HL-60 (cell line): ENCODE results near the gene RNF166.

ENCODE experiments used
- DNase-seq, 2 experiments: peaks; one replicate each; pipeline ENCODE4 v3.0.0-alpha.2; 2010 to 2020; ENCODE audit warnings: low read depth in 1 of 2, low spot score in 1 of 2
- H3K27ac ChIP-seq: fragments of 250-450 bp; sonication (Bioruptor Pico); replicated peaks from 2 replicates; pipeline ENCODE4 v1.5.1; 2020; ENCODE audit warnings: mild to moderate bottlenecking, moderate library complexity
- H3K27me3 ChIP-seq: fragments of 250-450 bp; sonication (Bioruptor Pico); 2 replicates; pipeline ENCODE4 v1.5.1; 2021; ENCODE audit warnings: mild to moderate bottlenecking, moderate library complexity; ENCODE audit not compliant: insufficient read depth, poor library complexity, severe bottlenecking
- H3K4me3 ChIP-seq: replicated peaks from 2 replicates; pipeline ENCODE4 v1.5.1; 2011; ENCODE audit warnings: mild to moderate bottlenecking, control low read depth, low read length; ENCODE audit not compliant: insufficient read depth
- GABPA ChIP-seq: IDR thresholded peaks from 2 replicates; pipeline ENCODE4 v1.6.1; 2012; ENCODE audit warnings: low read depth
- POLR2AphosphoS5 ChIP-seq: IDR thresholded peaks from 2 replicates; pipeline ENCODE4 v1.6.1; 2012; ENCODE audit warnings: low read depth
- SPI1 ChIP-seq: IDR thresholded peaks from 2 replicates; pipeline ENCODE4 v1.6.1; 2012; ENCODE audit warnings: low read depth, mild to moderate bottlenecking, borderline replicate concordance
- TF ChIP-seq, protein P1 (sequence below): IDR thresholded peaks from one replicate; pipeline ENCODE4 v1.5.1; 2011; ENCODE audit warnings: low read length, control low read depth, inconsistent platforms; ENCODE audit not compliant: insufficient read depth
- TF ChIP-seq, protein P2 (sequence below): IDR thresholded peaks from 2 replicates; pipeline ENCODE4 v1.6.1; 2012; ENCODE audit warnings: low read depth; ENCODE audit not compliant: insufficient replicate concordance

RNF166 gene

DNA sequence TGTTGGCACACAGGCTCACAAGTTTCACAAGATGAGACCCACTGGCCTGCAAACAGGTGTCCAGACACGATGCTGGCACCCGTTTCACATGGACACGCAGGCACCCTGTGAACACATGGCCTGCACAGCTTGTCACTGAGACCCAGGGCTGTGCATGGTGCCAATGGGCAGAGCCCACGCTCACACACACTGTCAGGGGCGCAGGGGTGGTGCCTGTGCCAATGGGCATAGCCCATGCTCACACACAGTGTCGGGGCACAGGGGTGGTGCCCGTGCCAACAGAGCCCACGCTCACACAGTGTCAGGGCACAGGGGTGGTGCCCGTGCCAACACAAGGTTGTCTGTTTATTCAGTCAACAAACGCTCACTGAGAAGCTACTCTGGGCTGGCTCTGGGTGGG lies 29.4 kb upstream of the RNF166 start:
- no peak overlapping the region for H3K4me3 ChIP-seq
- no peaks in the 10 kb centered on the region for H3K27me3 ChIP-seq
- no peak overlapping the region for H3K27ac ChIP-seq
- no peak for TF ChIP-seq SPI1
- TF ChIP-seq GABPA, result no peak
- TF ChIP-seq, protein P1, sequence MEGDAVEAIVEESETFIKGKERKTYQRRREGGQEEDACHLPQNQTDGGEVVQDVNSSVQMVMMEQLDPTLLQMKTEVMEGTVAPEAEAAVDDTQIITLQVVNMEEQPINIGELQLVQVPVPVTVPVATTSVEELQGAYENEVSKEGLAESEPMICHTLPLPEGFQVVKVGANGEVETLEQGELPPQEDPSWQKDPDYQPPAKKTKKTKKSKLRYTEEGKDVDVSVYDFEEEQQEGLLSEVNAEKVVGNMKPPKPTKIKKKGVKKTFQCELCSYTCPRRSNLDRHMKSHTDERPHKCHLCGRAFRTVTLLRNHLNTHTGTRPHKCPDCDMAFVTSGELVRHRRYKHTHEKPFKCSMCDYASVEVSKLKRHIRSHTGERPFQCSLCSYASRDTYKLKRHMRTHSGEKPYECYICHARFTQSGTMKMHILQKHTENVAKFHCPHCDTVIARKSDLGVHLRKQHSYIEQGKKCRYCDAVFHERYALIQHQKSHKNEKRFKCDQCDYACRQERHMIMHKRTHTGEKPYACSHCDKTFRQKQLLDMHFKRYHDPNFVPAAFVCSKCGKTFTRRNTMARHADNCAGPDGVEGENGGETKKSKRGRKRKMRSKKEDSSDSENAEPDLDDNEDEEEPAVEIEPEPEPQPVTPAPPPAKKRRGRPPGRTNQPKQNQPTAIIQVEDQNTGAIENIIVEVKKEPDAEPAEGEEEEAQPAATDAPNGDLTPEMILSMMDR, result no peak
- TF ChIP-seq, protein P2, sequence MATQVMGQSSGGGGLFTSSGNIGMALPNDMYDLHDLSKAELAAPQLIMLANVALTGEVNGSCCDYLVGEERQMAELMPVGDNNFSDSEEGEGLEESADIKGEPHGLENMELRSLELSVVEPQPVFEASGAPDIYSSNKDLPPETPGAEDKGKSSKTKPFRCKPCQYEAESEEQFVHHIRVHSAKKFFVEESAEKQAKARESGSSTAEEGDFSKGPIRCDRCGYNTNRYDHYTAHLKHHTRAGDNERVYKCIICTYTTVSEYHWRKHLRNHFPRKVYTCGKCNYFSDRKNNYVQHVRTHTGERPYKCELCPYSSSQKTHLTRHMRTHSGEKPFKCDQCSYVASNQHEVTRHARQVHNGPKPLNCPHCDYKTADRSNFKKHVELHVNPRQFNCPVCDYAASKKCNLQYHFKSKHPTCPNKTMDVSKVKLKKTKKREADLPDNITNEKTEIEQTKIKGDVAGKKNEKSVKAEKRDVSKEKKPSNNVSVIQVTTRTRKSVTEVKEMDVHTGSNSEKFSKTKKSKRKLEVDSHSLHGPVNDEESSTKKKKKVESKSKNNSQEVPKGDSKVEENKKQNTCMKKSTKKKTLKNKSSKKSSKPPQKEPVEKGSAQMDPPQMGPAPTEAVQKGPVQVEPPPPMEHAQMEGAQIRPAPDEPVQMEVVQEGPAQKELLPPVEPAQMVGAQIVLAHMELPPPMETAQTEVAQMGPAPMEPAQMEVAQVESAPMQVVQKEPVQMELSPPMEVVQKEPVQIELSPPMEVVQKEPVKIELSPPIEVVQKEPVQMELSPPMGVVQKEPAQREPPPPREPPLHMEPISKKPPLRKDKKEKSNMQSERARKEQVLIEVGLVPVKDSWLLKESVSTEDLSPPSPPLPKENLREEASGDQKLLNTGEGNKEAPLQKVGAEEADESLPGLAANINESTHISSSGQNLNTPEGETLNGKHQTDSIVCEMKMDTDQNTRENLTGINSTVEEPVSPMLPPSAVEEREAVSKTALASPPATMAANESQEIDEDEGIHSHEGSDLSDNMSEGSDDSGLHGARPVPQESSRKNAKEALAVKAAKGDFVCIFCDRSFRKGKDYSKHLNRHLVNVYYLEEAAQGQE, result no peak
- TF ChIP-seq POLR2AphosphoS5, result no peak
- no peak for DNase-seq

GRCh38 chr16:88735121-88735520 lies 28.9 kb upstream of the RNF166 start:
- no peak for DNase-seq
- H3K27ac ChIP-seq, result no peak overlapping the region
- TF ChIP-seq, protein P2, result no peak
- TF ChIP-seq GABPA (no peak), POLR2AphosphoS5 (no peak), SPI1 (no peak)
- TF ChIP-seq, protein P1, result no peak

DNA sequence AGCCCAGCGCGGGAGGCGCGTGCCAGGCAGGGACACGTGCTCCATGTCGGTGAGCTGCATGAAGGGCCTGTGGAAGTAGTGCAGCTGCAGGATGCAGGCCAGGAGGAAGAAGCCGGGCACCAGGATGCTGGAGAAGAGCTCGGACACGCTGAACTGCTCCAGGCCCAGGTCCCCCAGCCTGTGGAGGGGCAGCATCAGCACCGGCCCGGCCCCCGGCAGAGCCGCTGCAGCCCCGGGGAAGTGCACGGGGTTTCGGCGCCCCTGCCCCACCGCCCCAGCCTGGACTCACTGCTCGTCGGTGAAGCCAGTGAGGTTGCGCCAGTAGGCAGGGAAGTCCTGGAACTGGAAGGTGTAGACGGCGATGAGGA lies 28.1 kb upstream of the RNF166 start:
- H3K4me3 ChIP-seq, result no peak overlapping the region
- TF ChIP-seq, protein P1, result no peak
- TF ChIP-seq POLR2AphosphoS5, result no peak
- no peak for TF ChIP-seq GABPA
- TF ChIP-seq, protein P2, result no peak
- no peak for TF ChIP-seq SPI1
- H3K27me3 ChIP-seq, result no peaks in the 10 kb centered on the region
- DNase-seq, result no peak
- no peak overlapping the region for H3K27ac ChIP-seq

More at GRCh38 chr16:88735121-88735520, 28.9 kb upstream of the RNF166 start:
- Histone ChIP-seq H3K27me3 (no peaks in the 10 kb centered on the region), H3K4me3 (no peak overlapping the region)
